ENCODE data around the gene ASB2.

DNA sequence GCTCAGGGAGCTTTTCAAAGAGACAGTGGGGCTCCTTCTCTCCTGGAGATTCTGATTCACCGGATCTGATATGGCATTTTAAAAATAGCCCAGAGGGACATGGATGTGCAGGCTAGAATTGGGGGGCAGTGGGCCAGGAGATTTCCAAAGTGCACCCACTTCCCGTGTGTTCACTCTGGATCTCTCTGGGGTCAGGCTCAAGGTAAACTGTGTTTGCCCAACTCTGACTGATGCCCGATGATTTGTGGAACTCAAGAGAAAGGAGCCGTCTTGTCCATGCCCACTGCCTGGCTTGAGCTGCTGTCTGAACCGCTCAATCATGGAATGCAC is 31.3 kb downstream of the ASB2 start:
- no peak for TF ChIP-seq EZH2phosphoT487 (IDR thresholded peaks at IDR 0.05; ENCODE audit: low read depth)
- TF ChIP-seq, protein P1, sequence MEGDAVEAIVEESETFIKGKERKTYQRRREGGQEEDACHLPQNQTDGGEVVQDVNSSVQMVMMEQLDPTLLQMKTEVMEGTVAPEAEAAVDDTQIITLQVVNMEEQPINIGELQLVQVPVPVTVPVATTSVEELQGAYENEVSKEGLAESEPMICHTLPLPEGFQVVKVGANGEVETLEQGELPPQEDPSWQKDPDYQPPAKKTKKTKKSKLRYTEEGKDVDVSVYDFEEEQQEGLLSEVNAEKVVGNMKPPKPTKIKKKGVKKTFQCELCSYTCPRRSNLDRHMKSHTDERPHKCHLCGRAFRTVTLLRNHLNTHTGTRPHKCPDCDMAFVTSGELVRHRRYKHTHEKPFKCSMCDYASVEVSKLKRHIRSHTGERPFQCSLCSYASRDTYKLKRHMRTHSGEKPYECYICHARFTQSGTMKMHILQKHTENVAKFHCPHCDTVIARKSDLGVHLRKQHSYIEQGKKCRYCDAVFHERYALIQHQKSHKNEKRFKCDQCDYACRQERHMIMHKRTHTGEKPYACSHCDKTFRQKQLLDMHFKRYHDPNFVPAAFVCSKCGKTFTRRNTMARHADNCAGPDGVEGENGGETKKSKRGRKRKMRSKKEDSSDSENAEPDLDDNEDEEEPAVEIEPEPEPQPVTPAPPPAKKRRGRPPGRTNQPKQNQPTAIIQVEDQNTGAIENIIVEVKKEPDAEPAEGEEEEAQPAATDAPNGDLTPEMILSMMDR (IDR thresholded peaks at IDR 0.05; ENCODE audit: low read depth, low read length): no peak
